Type B pancreatic cell (in vitro differentiated cells): ENCODE data around the gene WBP1. TPM values are rescaled to one million over a fixed set of nuclear protein-coding genes. Genes with fewer than 3 reads are reported as not detected.
A peak's percentile ranks its signal among the peaks of the same experiment; 100 is the strongest.
"Not testable (repeated sequence)": the region's sequence is repeated elsewhere in the genome, so short reads cannot be mapped to it uniquely, and the experiment has no call there.

Experiments
- DNase-seq: peaks from one replicate; pipeline ENCODE4 v3.0.0; 2021; ENCODE audit warnings: mixed read lengths; ENCODE audit not compliant: unreplicated experiment; ENCODE audit errors: extremely low spot score
- H3K27ac Mint-ChIP-seq: 2 replicates; pipeline ENCODE4 v1.8.0; 2021; ENCODE audit warnings: mild to moderate bottlenecking, mixed read lengths
- H3K27me3 Mint-ChIP-seq: 2 replicates; pipeline ENCODE4 v1.8.0; 2021; ENCODE audit warnings: mixed read lengths
- H3K36me3 Mint-ChIP-seq: 2 replicates; pipeline ENCODE4 v1.8.0; 2021; ENCODE audit warnings: mixed read lengths
- H3K4me1 Mint-ChIP-seq: one replicate; pipeline ENCODE4 v1.8.0; 2021; ENCODE audit warnings: mixed read lengths; ENCODE audit not compliant: unreplicated experiment
- H3K4me3 Mint-ChIP-seq: 2 replicates; pipeline ENCODE4 v1.8.0; 2021; ENCODE audit warnings: mild to moderate bottlenecking, mixed read lengths
- H3K9me3 Mint-ChIP-seq: 2 replicates; pipeline ENCODE4 v1.8.0; 2021; ENCODE audit warnings: mixed read lengths
- total RNA-seq: library from RNA; stranded (reverse); gene quantifications from 2 replicates; pipeline ENCODE4 v1.2.1, GENCODE V29; 2021; ENCODE audit warnings: low replicate concordance
- TF ChIP-seq, protein P1 (sequence below): fragments of 200-600 bp; sonication (generic); conservative IDR thresholded peaks from 2 replicates; pipeline ENCODE4 v1.5.0; 2021; ENCODE audit warnings: antibody characterized with exemption, mild to moderate bottlenecking

Gene WBP1
- total RNA-seq, 1 donor from 2014 or later, result 121 TPM

GRCh38 chr2:74440378-74441169, 17.7 kb upstream of the WBP1 start:
- H3K4me1 Mint-ChIP-seq, result peaks cover 33% of the 10 kb centered on the region
- peak overlapping the region; percentile 99 for H3K27ac Mint-ChIP-seq
- peaks cover 5% of the 10 kb centered on the region for H3K27me3 Mint-ChIP-seq
- peaks cover 17% of the 10 kb centered on the region for H3K36me3 Mint-ChIP-seq
- TF ChIP-seq, protein P1, sequence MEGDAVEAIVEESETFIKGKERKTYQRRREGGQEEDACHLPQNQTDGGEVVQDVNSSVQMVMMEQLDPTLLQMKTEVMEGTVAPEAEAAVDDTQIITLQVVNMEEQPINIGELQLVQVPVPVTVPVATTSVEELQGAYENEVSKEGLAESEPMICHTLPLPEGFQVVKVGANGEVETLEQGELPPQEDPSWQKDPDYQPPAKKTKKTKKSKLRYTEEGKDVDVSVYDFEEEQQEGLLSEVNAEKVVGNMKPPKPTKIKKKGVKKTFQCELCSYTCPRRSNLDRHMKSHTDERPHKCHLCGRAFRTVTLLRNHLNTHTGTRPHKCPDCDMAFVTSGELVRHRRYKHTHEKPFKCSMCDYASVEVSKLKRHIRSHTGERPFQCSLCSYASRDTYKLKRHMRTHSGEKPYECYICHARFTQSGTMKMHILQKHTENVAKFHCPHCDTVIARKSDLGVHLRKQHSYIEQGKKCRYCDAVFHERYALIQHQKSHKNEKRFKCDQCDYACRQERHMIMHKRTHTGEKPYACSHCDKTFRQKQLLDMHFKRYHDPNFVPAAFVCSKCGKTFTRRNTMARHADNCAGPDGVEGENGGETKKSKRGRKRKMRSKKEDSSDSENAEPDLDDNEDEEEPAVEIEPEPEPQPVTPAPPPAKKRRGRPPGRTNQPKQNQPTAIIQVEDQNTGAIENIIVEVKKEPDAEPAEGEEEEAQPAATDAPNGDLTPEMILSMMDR, result peak; percentile 63
- no peaks in the 10 kb centered on the region for H3K9me3 Mint-ChIP-seq
- peak overlapping the region; percentile 96 for H3K4me3 Mint-ChIP-seq
- peak; percentile 93 for DNase-seq

DNA sequence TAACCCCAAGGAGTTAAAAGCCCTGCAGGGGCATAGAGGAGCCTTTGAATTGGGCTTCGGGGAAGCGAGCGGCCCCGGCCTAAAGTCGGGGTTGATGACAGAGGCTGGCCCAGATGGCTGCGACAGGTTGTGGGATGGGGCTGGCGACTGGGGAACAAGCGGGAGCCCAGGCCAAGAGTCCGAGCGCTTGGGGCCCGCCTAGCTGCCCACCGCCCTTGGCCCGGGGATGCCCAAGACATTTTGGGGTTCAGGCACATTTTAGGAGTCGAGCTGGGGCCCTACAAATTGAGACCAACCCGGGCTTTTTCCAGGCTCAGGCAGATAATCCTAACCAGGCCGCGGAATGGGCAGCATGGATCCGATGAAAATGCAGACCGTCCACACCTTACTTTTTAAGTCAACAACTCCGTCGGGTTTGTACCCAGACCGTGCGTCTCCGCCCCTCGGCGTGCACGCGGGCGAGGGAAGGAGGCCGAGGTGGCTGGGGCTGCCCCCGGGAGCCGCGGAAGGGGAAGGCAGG, 17.0 kb upstream of the WBP1 start:
- Mint-ChIP-seq H3K36me3 (peaks cover 15% of the 10 kb centered on the region), H3K9me3 (no peaks in the 10 kb centered on the region), H3K4me3 (peak overlapping the region; percentile 96), H3K27me3 (peaks cover 5% of the 10 kb centered on the region), H3K27ac (peak overlapping the region; percentile 99), H3K4me1 (peaks cover 32% of the 10 kb centered on the region)
- no peak for DNase-seq
- TF ChIP-seq, protein P1, result no peak

DNA sequence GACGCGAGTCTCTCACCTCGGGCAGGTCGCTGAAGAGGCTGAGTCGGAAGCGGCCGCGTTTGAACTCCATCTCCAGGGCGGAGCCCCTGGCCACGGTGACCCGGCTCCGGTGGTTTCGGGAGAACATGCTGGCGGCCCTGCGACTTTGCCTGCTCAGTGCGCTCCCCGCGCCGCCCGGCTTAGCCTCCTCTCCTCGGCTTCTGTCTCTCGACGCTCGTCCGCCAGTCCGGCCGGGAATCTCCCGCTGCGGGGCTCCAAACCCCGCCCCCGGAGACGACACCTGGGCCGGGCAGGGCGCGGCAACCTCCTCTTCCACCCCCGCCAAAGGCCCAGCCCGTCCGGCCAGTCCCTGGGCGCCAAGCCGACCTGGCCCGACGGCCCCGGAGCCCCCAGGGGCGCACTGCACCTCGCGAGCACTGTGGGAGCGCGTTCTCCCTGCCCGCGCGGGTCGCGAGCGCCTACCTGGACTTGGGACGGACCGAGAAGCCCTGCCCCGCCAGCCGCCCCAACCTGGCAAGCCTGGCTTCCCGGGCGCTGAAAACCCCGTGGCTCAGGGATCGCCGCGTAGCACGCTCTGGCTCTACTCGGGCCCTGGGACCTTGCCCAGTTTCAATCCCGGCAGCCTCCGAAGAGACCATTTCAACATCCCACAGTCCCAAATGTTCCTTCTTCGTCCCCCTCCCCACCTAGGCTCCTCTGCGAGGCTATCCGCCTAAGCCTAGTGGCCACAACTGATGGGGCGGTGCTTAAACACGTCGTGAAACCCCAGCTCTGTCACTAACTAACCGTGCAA, 16.4 kb upstream of the WBP1 start, which contains the start of gene RTKN:
RTKN (minus strand) TSS at position 248 of the 793 bp plus-strand sequence; CDS start at position 127, 121 bp downstream.
- Mint-ChIP-seq H3K9me3 (no peaks in the 10 kb centered on the region), H3K4me1 (peaks cover 32% of the 10 kb centered on the region), H3K27me3 (peaks cover 5% of the 10 kb centered on the region), H3K27ac (peak within 1 kb of the TSS; percentile 99), H3K36me3 (peaks cover 15% of the 10 kb centered on the region), H3K4me3 (peak within 1 kb of the TSS; percentile 96)
- TF ChIP-seq, protein P1, result peak; percentile 42
- DNase-seq, result peak; percentile 76

- H3K27me3 Mint-ChIP-seq, DNase-seq, H3K9me3 Mint-ChIP-seq: not testable (repeated sequence)
- H3K36me3 Mint-ChIP-seq, result peaks cover 11% of the 10 kb centered on the region
- H3K4me3 Mint-ChIP-seq, result peak overlapping the region; percentile 96
- peak overlapping the region; percentile 99 for H3K27ac Mint-ChIP-seq
- H3K4me1 Mint-ChIP-seq, result peaks cover 26% of the 10 kb centered on the region
Measured at GRCh38 chr2:74442483-74443297, 15.5 kb upstream of the WBP1 start.

GRCh38 chr2:74444498-74445318, 13.5 kb upstream of the WBP1 start:
- no peaks in the 10 kb centered on the region for H3K9me3 Mint-ChIP-seq
- H3K36me3 Mint-ChIP-seq, result no peaks in the 10 kb centered on the region
- TF ChIP-seq, protein P1, result no peak
- H3K27me3 Mint-ChIP-seq, result peaks cover 12% of the 10 kb centered on the region
- H3K4me1 Mint-ChIP-seq, result peaks cover 9% of the 10 kb centered on the region
- no peak for DNase-seq
- H3K27ac Mint-ChIP-seq, result no peak overlapping the region
- H3K4me3 Mint-ChIP-seq, result peak overlapping the region; percentile 74
